Bone marrow (tissue), 2 donors: ENCODE results near the gene NSMCE1.
"Not testable (repeated sequence)": the region's sequence is repeated elsewhere in the genome, so short reads cannot be mapped to it uniquely, and the experiment has no call there.

Experiments used
- DNase-seq, 2 donors: peaks; one replicate each; lab custom pipeline; 2025; lab: John Stamatoyannopoulos, UW

The NSMCE1 gene

DNA sequence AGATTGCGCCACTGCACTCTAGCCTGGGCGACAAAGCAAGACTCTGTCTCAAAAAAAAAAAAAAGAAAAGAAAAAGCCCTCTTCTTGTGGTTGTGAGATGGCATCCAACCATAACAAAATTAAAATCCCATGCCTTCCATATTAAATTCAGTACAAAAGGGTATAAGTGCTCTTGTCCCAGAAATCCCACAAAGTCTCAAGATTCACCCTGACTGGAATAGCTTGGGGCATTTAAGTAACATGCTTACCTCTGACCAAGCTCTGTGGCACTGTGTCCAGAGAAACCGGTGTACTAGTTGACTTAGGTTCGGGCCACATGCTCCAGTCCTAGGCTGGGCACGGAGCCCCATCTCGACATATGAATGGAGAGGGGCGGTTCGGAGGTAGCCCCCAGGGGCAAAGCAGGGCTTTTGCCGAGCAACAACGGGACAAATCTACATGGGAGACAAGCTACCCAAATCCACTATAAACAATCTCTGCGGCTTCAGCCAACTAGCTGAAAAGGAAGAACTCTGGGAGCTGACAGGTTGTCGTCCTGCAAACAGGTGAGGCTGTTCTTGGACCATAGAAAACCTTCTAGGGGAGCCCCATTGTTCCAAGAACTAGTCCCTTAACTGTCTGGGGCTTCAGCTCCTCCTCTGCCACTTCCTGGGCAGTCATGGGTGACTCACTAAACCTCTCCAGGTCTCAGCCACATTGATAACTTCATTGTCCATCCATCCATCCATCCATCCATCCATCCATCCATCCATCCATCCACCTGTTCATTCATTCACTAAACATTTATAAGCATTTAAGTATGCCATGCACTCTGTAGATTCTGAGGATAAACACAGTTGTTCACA lies 34.9 kb upstream of the NSMCE1 start:
- DNase-seq, result no peak

GRCh38 chr16:27302126-27302525 lies 33.6 kb upstream of the NSMCE1 start:
- DNase-seq, result no peak

DNA sequence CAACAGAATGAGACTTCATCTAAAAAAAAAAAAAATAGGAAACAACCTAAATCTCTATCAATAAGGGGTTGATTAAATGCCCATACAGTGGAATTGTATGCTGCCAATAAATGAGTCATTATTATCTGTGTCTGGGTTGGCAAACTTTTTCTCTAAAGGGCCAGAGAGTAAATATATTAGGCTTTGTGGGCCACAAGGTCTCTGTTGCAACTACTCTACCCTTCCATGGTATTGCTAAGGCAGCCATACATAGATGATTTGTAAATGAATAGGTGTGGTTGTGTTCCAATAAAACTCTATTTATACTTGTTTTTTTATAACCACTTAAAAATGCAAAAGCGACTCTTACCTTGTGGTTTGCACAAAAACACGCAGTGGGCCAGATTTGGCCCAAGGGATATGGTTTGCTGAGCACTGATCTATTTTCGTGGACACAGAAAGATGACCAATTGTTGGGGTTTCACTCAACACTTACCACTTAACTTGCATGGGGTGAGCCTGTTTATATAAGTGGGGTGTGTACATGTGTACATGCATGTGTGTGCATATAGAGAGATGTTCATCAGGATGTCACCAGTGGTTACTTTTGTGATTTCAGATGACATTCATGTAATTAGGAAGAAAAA lies 32.8 kb upstream of the NSMCE1 start:
- no peak for DNase-seq

GRCh38 chr16:27298132-27298531 lies 29.6 kb upstream of the NSMCE1 start:
- no peak for DNase-seq

DNA sequence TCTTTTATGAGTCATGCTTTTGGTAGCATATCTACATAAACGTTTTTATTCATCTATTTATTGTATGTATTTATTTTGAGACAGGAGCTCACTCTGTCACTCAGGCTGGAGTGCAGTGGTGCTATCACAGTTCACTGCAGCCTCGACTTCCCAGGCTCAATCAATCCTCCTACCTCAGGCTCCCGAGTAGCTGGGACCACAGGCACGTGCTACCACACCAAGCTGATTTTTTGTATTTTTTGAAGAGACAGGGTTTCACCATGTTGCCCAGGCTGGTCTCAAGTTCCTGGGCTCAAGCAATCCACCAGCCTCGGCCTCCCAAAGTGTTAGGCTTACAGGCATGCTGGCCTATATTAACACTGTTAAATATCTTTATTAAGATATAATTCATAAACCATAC lies 24.8 kb upstream of the NSMCE1 start:
- no peak for DNase-seq

DNA sequence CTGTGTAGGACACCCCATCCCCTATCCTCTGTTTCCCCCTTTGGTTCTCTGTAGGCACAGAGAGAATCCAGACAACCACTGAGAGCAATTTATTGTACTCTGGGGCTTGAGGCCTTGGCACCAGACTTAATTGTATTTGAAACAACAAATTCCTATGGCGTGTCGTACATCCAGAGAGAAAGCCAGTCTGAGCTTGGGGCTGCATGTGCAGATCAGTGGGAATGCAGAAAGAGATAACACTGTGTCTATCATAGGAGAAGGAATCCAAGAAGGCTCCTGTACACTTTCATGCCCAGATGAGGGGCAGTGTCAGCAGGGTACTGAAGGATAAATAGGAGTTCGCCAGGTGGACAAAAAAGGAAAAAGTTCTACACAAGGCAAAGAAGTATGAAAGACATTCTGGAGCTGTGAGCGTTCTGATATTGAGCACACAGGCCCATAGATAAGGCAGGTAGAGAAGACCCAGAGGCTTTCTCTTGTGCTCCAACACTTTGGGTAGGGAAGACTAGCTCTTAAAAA lies 23.2 kb upstream of the NSMCE1 start:
- no peak for DNase-seq

DNA sequence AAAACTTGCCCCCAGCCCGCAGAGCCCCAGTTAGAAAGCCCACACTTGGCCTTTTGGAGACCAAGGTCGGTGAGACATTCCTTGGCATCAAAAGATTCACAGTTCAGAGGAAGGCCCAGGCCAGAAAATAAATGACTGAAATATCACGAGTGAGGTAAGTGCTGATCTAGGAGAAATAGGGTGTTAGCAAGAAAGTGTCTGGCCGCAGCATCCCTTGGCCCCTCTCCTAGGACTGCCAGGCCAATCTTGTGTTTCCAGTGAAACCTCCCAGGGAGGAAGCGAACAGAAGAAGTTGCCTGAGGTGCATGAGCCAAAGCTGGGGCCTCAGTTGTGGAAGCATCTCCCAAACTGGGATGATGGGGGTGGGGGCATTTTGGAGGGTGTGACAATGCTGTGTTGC lies 22.5 kb upstream of the NSMCE1 start:
- no peak for DNase-seq

DNA sequence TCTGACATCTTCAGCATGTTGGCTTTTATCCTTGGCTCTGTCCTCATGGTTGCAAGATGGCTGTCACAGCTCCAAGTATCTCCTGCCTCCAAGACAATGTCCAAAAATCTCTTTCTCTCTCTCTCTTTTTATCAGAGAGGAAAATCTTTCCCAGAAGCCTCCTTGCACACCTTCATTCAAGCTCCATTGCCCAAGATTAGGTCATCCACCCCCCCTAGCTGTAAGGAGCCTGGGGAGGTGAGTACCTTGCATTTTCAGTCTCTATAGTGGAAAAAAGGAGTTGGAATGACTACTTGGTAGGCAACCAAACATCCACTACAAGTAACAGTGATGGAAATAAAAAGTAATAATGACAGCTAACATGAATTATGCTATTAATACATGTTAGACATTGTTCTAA lies 22.0 kb upstream of the NSMCE1 start:
- no peak for DNase-seq

DNA sequence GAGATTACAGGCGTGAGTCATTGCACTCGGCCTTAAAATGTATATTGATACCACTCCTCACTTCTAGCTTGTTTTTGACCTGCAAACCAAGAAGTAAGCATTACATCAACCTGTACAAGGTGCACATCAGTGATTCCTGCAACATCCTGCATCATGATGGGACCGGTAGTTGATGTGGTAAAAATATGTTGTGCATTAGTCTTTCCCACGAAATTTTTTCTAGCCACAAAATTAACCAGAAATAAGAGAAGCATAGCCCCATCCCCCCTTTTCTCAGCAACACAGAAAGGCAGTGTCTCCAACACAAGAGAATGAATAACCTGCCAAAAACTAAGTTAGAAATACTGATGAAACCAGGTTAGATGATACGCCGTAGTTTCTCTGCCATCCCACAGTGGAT lies 21.1 kb upstream of the NSMCE1 start:
- no peak for DNase-seq

GRCh38 chr16:27288313-27288712 lies 19.7 kb upstream of the NSMCE1 start:
- DNase-seq, result not testable (repeated sequence)

- no peak for DNase-seq
These were observed 19.3 kb upstream of the NSMCE1 start for GRCh38 chr16:27287887-27288286.

DNA sequence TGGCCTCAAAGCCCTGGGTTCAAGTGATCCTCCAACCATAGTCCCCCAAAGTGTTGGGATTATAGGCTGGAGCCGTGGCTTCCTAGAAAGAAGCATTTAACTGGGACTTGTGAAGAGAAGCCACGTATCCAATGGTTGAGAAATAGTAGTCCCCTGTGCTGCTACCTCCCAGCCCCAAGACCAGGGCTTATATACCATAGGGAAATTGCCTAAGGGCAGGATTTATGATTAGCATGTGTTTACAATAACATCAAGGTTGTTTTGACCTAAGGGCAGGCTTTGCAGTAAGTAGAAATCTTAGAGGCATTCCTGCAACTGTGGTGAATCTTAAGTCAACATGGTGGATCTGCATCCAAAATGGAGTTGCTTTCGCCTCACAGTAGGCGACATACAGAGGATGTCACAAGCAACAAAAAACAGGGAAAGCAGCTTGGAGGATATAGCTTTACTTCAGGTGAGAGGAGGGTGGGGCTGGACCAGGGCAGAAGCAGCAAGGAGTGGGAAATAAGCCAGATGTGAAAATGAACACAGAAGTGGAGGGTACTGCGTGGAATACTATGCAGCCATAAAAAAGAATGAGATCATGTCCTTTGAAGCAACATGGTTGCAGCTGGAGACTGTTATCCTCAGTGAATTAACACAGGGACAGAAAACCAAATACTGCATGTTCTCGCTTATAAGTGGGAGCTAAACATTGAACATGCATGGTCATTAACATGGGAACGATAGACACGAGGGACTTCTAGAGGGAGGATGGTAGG lies 18.7 kb upstream of the NSMCE1 start:
- no peak for DNase-seq

GRCh38 chr16:27286451-27286850 lies 17.9 kb upstream of the NSMCE1 start:
- no peak for DNase-seq

- no peak for DNase-seq
These were observed 17.2 kb upstream of the NSMCE1 start for GRCh38 chr16:27285676-27286196.

DNA sequence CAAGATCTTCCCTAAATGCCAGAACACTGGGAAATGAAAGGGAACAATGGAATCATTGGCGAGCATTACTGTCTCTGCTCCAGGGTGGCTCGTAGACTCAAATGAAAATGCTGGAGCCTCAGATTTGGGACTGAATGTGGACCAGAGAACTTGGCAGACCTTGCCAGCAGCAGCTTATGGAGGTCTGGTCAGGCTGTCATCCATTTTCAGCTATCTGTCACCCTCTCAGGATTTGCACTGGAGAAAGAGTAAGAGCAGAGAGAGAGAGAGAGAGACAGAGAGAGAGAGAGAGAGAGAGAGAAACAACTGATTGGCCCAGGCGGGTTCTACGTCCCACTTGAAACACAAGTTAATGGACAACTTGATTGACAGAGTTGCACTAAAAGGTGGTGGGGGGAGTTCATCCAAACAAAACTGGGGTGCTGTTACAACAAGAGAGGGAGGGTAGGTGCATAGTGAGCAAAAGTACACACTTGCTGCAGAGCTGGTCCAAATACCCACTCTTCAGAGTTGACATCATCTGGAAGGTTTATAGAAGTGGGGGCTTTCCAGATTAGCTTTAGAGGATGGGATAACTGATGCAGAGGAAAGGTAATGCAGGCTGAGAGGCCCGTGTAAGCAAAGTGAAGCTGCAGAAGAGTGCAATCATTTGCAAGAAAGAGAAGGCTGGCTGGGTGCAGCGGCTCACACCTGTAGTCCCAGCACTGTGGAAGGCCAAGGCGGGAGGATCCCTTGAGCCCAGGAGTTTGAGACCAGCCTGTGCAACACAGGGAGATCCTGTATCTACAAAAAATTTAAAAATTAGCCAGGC lies 16.5 kb upstream of the NSMCE1 start:
- DNase-seq, result no peak

GRCh38 chr16:27281243-27281642 lies 12.7 kb upstream of the NSMCE1 start:
- DNase-seq, result no peak

GRCh38 chr16:27275394-27275793 lies 6.8 kb upstream of the NSMCE1 start:
- peak in 1 of 2 donors; percentile 24 for DNase-seq

DNA sequence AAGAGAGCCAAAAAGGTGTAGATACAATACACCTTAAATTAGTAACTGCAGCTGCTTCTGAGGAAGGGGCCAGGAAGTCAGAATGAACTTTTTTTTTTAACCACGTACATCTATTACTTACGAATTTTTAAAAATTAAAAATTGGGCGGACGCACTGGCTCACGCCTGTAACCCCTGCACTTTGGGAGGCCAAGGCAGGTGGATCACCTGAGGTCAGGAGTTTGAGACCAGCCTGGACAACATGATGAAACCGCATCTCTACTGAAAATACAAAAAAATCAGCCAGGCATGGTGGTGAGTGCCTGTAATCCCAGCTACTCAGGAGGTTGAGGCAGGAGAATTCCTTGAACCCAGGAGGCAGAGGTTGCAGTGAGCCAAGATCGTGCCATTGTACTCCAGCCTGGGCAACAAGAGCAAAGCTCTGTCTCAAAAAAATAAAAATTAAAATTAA lies 5.9 kb upstream of the NSMCE1 start:
- not testable (repeated sequence) for DNase-seq

DNA sequence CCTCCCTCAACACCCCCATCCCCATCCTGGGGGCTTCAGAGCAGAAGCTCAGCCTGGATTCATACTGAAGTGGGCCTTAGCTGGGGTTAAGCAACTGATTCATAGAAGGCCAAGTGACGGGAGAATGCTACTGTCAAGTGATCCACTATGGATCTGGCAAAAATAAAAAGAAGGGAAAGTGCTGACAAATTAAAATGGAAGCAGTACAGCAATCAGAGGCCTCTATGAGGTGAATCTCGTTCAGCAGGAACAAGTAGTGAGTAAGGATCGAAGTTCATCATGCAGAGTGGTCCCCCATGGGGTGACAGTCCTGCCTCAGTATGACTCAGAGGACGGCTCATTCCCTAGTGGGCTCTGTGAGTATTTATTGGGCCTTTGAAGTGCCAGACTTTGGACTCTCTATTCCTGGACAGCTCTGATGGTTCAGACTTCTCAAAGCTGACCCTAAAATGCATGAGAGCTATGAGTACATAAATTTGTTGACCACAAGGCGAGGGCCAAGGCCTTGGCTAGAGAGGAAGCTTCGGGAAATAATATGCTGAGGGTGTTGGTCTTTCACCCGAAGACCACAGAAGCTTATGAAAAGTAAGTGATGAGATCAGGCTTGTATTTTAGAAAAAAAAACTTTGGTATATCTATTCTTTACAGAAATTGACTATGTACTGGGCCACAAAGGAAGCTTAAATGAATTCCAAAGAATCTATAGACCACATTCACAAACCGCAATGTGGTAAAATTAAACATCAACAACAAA lies 5.3 kb upstream of the NSMCE1 start:
- DNase-seq, result no peak

GRCh38 chr16:27273330-27273669 lies 4.7 kb upstream of the NSMCE1 start:
- no peak for DNase-seq

GRCh38 chr16:27272697-27273096 lies 4.1 kb upstream of the NSMCE1 start:
- DNase-seq, result not testable (repeated sequence)
